CD4-positive, alpha-beta T cell (primary cell): ENCODE measurements around the gene PHF12. TPM values are rescaled to one million over a fixed set of nuclear protein-coding genes. Genes with fewer than 3 reads are reported as not detected.

Experiments used
- ATAC-seq: fragments of 200-7000 bp; cut with Tn5 transposase; one replicate; pipeline ENCODE4 v1.10.0; 2022; ENCODE audit warnings: mild to moderate bottlenecking; ENCODE audit not compliant: poor library complexity
- CTCF ChIA-PET: fragments of 350-600 bp; sonication (Branson Sonifier 250); formaldehyde crosslinking; loops from one replicate; lab custom pipeline; 2021; ENCODE audit warnings: antibody characterized with exemption, inconsistent platforms; lab: Charles Lee
- POLR2A ChIA-PET: fragments of 350-600 bp; sonication (Branson Sonifier 250); formaldehyde crosslinking; loops from one replicate; lab custom pipeline; 2021; ENCODE audit warnings: antibody characterized with exemption, inconsistent platforms; lab: Charles Lee
- DNase-seq, 14 experiments: peaks; one replicate each; pipeline ENCODE4 v3.0.0-alpha.2; 2013 to 2020; ENCODE audit warnings: mixed read lengths in 2 of 14
- H3K27ac ChIP-seq, 2 donors: one replicate each; pipeline versions ENCODE4 v1.5.1 to v1.7.0; 2013; ENCODE audit warnings: low read length in 2 of 2, low read depth in 1 of 2, mild to moderate bottlenecking in 1 of 2
- H3K27me3 ChIP-seq, 2 experiments: 1 replicate in 1 of 2; 2 replicates in 1 of 2; pipeline versions ENCODE4 v1.6.1 to v1.7.0; 2013; ENCODE audit warnings: low read length in 2 of 2, control low read depth in 1 of 2, mild to moderate bottlenecking in 1 of 2, moderate library complexity in 1 of 2; ENCODE audit not compliant: insufficient read depth in 2 of 2, control insufficient read depth in 1 of 2
- H3K36me3 ChIP-seq: one replicate; pipeline ENCODE4 v1.6.1; 2013; ENCODE audit warnings: low read length, control low read depth; ENCODE audit not compliant: insufficient read depth
- H3K4me1 ChIP-seq: one replicate; pipeline ENCODE4 v1.6.1; 2013; ENCODE audit warnings: low read length, control low read depth; ENCODE audit not compliant: insufficient read depth
- H3K4me3 ChIP-seq: one replicate; pipeline ENCODE4 v1.5.1; 2013; ENCODE audit warnings: mild to moderate bottlenecking, low read length, moderate library complexity
- H3K9me3 ChIP-seq, 2 experiments: 1 replicate in 1 of 2; 2 replicates in 1 of 2; pipeline versions ENCODE4 v1.6.1 to v1.7.0; 2013; ENCODE audit warnings: low read length in 2 of 2, mild to moderate bottlenecking in 2 of 2, control low read depth in 1 of 2, moderate library complexity in 1 of 2; ENCODE audit not compliant: control insufficient read depth in 1 of 2, insufficient read depth in 1 of 2
- H3K27ac Mint-ChIP-seq: one replicate; pipeline ENCODE4 v1.8.0; 2020; ENCODE audit warnings: mixed read lengths
- H3K27me3 Mint-ChIP-seq: one replicate; pipeline ENCODE4 v1.8.0; 2021; ENCODE audit warnings: mixed read lengths
- H3K36me3 Mint-ChIP-seq: one replicate; pipeline ENCODE4 v1.8.0; 2021; ENCODE audit warnings: low read depth, mixed read lengths
- H3K4me1 Mint-ChIP-seq: one replicate; pipeline ENCODE4 v1.8.0; 2021; ENCODE audit warnings: low read depth, mixed read lengths
- H3K4me3 Mint-ChIP-seq: one replicate; pipeline ENCODE4 v1.8.0; 2020; ENCODE audit warnings: mild to moderate bottlenecking, mixed read lengths
- H3K9me3 Mint-ChIP-seq: one replicate; pipeline ENCODE4 v1.8.0; 2020; ENCODE audit warnings: mixed read lengths
- CTCF ChIP-seq: fragments of 200-600 bp; IDR thresholded peaks from one replicate; pipeline ENCODE4 v1.8.0; 2022; ENCODE audit warnings: antibody characterized with exemption, mild to moderate bottlenecking
- intact Hi-C, 2 experiments: fragments of 100-400 bp; cut with DNase I in 1 of 2; cut with micrococcal nuclease in 1 of 2; formaldehyde crosslinking; loops; one replicate each; pipeline versions ENCODE4 v1.15.1 to v1.9.0; 2023 to 2025; cut with DNase I, micrococcal nuclease
- total RNA-seq, 174 experiments: library from RNA in 2 of 174; stranded (reverse) in 2 of 174; gene quantifications; one replicate each; pipeline ENCODE4 v1.2.3 and lab custom pipeline; 2021 to 2026

PHF12 gene
- total RNA-seq, 2 experiments from 2014 or later, result 232 to 247 TPM

DNA sequence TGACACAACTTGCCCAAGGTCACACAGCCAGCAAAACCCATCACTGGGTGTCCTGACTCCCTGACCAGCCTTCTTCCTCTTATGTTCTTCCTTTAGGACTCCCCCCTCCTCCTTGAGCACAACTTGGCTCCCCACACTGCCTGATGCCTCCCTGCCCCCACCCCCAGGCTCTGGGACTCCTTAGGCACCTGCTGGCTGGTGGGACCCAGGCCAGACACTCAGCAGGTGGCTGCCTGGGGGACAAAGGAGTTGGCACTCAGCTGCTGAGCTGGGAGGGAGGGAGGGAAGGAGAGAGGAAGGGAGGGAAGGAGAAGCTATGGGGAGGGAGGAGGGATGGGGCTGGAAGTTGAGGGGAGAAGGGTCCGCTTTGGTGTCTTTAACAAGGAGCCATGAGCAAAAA lies 46.5 kb upstream of the PHF12 start:
- peaks cover 10% of the 10 kb centered on the region in 2 experiments for H3K27me3 ChIP-seq
- H3K4me1 ChIP-seq, result no peaks in the 10 kb centered on the region
- no peaks in the 10 kb centered on the region for H3K4me1 Mint-ChIP-seq
- no peak overlapping the region for H3K27ac Mint-ChIP-seq
- intact Hi-C loops, result loop anchor here in 1 of 2 experiments (10.0 kb wide), 1 partner anchor 57 kb away; no protein-coding TSS in a partner anchor
- no peak for TF ChIP-seq CTCF
- POLR2A ChIA-PET, result no interaction called here
- H3K9me3 Mint-ChIP-seq, result no peaks in the 10 kb centered on the region
- ATAC-seq, result no peak
- no peak for DNase-seq
- CTCF ChIA-PET, result no interaction called here
- H3K4me3 Mint-ChIP-seq, result no peak overlapping the region
- no peaks in the 10 kb centered on the region for H3K36me3 ChIP-seq
- H3K9me3 ChIP-seq, result peaks cover 0 to 12% of the 10 kb centered on the region in 2 experiments
- no peaks in the 10 kb centered on the region for H3K36me3 Mint-ChIP-seq
- H3K27ac ChIP-seq, result no peak overlapping the region
- peaks cover 38% of the 10 kb centered on the region for H3K27me3 Mint-ChIP-seq
- H3K4me3 ChIP-seq, result no peak overlapping the region

DNA sequence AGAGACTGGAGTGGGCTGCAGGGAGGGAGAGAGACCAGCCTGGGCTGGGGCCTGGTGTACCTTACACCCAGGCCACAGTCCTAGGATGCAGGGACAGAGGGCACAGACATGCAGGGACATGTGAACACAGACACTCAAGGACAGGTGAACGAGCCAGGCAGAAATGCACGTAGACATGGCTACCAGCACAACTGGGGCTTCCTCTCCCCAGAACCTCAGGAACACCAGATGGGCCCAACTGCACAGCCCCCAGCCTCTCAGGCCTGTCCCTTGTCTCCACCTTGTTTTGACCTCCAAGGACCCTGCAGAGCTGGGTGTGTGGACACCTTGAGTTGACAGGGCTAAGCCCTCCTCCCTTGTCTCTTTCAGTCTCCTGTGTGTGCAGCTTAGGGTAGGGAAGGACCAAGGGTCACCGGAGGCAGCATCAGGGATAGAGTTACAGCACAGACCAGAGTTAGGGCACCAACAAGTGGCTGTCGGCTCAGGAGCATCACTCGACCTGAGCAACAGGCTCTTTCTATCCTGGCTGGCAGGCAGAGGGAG lies 45.3 kb upstream of the PHF12 start:
- ChIA-PET CTCF (no interaction called here), POLR2A (no interaction called here)
- Histone ChIP-seq H3K27me3 (peaks cover 5 to 9% of the 10 kb centered on the region in 2 experiments), H3K4me1 (no peaks in the 10 kb centered on the region), H3K9me3 (peaks cover 0 to 6% of the 10 kb centered on the region in 2 experiments), H3K4me3 (no peak overlapping the region), H3K27ac (no peak overlapping the region), H3K36me3 (no peaks in the 10 kb centered on the region)
- Mint-ChIP-seq H3K4me1 (no peaks in the 10 kb centered on the region), H3K27me3 (peaks cover 35% of the 10 kb centered on the region), H3K36me3 (no peaks in the 10 kb centered on the region), H3K4me3 (no peak overlapping the region), H3K27ac (no peak overlapping the region), H3K9me3 (no peaks in the 10 kb centered on the region)
- intact Hi-C loops, result loop anchor here in 1 of 2 experiments (10.0 kb wide), 1 partner anchor 58 kb away; no protein-coding TSS in a partner anchor
- TF ChIP-seq CTCF, result no peak
- ATAC-seq (no peak), DNase-seq (no peak)

GRCh38 chr17:28993645-28994426 lies 42.5 kb upstream of the PHF12 start:
- POLR2A ChIA-PET, result no interaction called here
- H3K4me3 ChIP-seq, result no peak overlapping the region
- no peaks in the 10 kb centered on the region for H3K9me3 ChIP-seq
- Mint-ChIP-seq H3K9me3 (no peaks in the 10 kb centered on the region), H3K4me3 (no peak overlapping the region), H3K27me3 (peaks cover 22% of the 10 kb centered on the region), H3K36me3 (no peaks in the 10 kb centered on the region), H3K4me1 (no peaks in the 10 kb centered on the region), H3K27ac (no peak overlapping the region)
- peaks cover 5 to 11% of the 10 kb centered on the region in 2 experiments for H3K27me3 ChIP-seq
- intact Hi-C loops, result loop anchor here in 1 of 2 experiments (10.0 kb wide), 1 partner anchor 61 kb away; no protein-coding TSS in a partner anchor
- H3K27ac ChIP-seq, result no peak overlapping the region
- CTCF ChIA-PET, result no interaction called here
- DNase-seq, result no peak
- no peaks in the 10 kb centered on the region for H3K4me1 ChIP-seq
- H3K36me3 ChIP-seq, result no peaks in the 10 kb centered on the region
- no peak for TF ChIP-seq CTCF
- ATAC-seq, result no peak
